GM12801 (cell line): Measurements from ENCODE around the gene PCDHAC2.

Experiments
- CTCF ChIP-seq: IDR thresholded peaks from one replicate; pipeline ENCODE4 v1.5.1; 2011; ENCODE audit warnings: control low read depth; ENCODE audit not compliant: insufficient read length; ENCODE audit errors: extremely low read depth

PCDHAC2 gene

DNA sequence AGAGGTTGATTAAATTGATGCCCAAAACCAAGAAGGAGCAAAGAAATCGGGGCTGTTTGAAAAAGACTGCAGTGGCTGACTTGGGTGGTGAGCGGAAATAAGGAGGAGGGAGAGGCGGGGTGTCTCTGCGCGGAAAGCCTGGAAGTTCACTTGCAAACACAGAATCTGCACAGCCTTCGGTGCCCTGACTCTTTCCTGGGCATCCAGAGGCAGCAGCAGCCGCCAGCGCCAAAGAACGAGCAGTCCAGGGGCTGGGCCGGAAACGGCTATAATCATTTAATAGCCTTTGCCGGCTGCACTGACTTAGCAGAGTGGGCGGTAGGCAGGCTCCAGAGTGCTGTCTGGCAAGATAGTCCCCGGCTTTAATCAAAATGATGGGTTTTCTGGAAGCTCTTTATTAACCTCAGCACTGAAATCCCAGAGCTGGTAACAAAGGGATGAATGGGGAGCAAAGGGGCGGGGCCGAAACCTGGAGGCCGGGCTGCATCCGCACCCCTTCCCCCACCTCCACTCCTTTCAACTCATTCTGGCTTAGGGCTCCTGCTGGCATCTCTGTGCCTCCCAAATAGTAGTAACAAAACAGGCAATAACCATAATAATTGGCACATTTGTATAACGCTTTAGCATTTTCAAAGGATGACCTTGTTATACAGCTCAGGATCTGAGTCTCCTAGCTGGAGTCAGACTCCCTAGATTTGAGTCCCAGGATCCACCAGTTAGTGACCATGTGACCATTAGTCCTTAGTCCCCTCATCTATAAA, 35.7 kb downstream of the PCDHAC2 start:
- TF ChIP-seq CTCF: no peak

DNA sequence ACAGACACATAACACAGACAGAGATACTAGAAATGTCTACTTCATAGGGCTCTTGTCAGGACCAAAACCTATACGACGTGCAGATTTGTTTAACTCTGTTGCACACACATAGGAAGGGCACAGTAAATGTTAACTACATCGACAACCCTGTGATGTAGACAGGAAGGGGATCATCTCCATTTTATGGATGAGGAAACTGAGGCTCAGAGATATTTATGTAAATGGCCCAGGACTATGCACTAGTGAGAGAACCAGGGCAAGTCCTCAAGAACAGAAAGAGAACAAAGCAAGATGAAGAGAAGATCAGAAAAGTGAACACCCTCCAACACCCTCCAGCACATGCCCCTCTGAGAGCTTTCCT, 36.3 kb downstream of the PCDHAC2 start:
- no peak for TF ChIP-seq CTCF

DNA sequence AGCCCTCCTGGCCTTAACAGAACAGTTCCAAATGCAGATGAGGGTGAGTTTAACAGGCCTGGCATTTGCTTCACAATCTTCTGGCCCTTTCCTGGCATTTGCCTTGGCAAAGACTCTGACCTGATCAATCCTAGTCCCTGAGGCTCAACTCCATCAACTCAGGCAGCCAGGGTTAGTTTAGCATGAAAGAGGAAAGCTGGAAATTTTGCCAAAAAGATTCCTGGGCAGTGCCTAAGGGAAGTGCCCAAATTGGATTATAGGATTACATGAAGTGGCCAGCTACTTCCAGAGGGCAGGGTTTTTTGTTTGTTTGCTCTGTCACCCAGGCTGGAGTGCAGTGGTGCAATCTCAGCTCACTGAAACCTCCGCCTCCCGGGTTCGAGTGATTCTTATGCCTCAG, 36.8 kb downstream of the PCDHAC2 start:
- TF ChIP-seq CTCF: no peak

DNA sequence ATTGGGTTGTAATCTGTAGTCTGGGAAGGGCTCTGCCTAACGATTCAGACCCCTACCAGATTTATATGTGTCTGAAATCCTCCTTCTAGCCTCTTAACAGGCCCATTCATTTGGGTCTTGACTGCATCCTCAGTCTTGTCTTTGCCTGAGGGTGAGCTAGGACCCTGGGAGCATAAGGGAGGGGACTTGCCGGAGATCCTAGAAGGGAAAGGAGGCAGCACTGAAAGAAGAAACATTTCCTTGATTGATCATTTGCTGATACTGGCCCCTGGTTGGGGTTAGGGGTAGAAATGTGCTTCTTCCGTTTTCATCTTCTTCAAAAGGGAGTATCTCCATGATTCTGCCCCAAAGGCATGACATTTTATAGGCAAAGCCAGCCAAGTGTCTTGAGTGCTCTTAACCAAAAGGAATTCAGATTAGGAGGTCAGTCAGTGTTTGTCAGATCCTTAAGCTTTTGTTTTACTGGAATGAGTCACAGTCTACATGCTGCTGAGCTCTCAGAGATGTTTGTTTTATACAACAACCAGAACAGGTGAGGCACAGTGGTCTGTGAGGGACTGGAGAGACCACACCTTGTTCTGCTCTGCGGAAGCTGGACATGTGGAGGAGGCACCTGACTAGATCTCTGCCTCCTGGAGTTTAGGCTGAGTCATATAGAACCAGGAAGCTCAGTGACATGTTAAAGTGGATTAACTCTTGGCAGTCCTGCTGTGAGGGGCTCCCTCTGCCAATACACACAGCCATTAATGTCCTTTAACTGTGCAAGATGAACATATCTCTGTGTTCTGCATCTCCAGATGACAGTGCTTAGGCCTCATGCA, 37.7 kb downstream of the PCDHAC2 start:
- no peak for TF ChIP-seq CTCF

DNA sequence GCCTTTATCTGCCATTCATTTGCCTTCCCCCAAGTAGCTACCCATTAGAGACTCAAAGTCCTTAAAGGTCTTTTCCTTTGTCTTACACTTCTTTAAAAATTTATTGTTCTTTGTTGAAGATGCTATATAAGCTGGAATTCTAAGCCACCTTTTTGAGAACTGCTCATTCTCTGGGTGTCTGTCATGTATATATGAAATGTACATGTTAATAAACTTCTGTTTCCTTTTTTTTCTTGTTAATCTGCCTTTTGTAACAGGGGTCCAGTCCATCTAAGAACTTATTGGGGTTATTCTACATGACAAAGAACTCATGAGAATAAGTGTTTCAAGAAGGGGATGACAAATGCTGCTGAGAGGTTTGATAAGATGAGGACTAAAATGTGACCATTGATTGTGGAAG, 41.5 kb downstream of the PCDHAC2 start:
- TF ChIP-seq CTCF: no peak

GRCh38 chr5:141010047-141010793, 43.9 kb downstream of the PCDHAC2 start:
- no peak for TF ChIP-seq CTCF

GRCh38 chr5:141017943-141018342, 51.7 kb downstream of the PCDHAC2 start:
- no peak for TF ChIP-seq CTCF
